Measurements from ENCODE around the gene NME4. TPM values are rescaled to one million over a fixed set of nuclear protein-coding genes. Genes with fewer than 3 reads are reported as not detected.
"Not testable (repeated sequence)": the region's sequence is repeated elsewhere in the genome, so short reads cannot be mapped to it uniquely, and the experiment has no call there.

Gene NME4
- total RNA-seq, 1 experiment from 2014 or later = 507 TPM

- DNase-seq = no peak
- Histone ChIP-seq H3K27me3 (ENCODE audit: control insufficient read depth, insufficient read depth, low read length) (no peaks in the 10 kb centered on the region), H3K4me3 (ENCODE audit: insufficient read depth, low read depth, low read length) (no peak overlapping the region), H3K36me3 (replicated peaks; ENCODE audit: control insufficient read depth, insufficient read depth, low read length) (no peaks in the 10 kb centered on the region)
Observed at GRCh38 chr16:359871-360697, 36.9 kb upstream of the NME4 start.

- Histone ChIP-seq H3K4me3 (ENCODE audit: insufficient read depth, low read depth, low read length) (no peak overlapping the region), H3K27me3 (ENCODE audit: control insufficient read depth, insufficient read depth, low read length) (no peaks in the 10 kb centered on the region), H3K36me3 (replicated peaks; ENCODE audit: control insufficient read depth, insufficient read depth, low read length) (no peaks in the 10 kb centered on the region)
- no peak for DNase-seq
Observed at GRCh38 chr16:360698-361336, 36.2 kb upstream of the NME4 start.

DNA sequence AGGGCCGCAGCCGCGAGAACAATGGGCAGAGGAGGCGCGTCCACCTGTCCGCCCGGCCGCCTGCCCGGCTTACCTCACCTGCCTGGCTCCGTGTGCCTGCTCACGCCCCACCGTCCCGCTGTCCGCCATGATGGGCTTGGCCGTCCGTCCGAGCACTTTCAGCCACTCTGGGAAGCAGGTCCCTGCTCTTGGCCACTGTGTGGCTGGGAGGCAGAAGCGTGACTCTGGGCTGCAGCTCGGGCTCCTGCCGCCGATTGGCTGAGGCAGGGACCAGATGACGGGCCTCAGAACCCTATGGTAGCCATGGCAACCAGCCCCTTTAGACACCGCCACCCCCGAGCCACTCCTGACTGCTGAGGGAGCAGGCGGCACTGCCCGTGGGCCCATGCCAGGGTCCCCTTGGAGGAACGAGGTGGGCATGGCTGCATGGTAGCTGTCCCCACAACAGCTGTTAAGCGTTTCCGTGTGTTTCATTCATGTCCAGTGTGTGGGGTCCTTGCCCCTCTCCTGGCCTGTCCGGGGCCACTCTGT lies 35.6 kb upstream of the NME4 start:
- Histone ChIP-seq H3K27me3 (ENCODE audit: control insufficient read depth, insufficient read depth, low read length) (no peaks in the 10 kb centered on the region), H3K36me3 (replicated peaks; ENCODE audit: control insufficient read depth, insufficient read depth, low read length) (no peaks in the 10 kb centered on the region), H3K4me3 (ENCODE audit: insufficient read depth, low read depth, low read length) (no peak overlapping the region)
- peak; percentile 79 for DNase-seq

DNA sequence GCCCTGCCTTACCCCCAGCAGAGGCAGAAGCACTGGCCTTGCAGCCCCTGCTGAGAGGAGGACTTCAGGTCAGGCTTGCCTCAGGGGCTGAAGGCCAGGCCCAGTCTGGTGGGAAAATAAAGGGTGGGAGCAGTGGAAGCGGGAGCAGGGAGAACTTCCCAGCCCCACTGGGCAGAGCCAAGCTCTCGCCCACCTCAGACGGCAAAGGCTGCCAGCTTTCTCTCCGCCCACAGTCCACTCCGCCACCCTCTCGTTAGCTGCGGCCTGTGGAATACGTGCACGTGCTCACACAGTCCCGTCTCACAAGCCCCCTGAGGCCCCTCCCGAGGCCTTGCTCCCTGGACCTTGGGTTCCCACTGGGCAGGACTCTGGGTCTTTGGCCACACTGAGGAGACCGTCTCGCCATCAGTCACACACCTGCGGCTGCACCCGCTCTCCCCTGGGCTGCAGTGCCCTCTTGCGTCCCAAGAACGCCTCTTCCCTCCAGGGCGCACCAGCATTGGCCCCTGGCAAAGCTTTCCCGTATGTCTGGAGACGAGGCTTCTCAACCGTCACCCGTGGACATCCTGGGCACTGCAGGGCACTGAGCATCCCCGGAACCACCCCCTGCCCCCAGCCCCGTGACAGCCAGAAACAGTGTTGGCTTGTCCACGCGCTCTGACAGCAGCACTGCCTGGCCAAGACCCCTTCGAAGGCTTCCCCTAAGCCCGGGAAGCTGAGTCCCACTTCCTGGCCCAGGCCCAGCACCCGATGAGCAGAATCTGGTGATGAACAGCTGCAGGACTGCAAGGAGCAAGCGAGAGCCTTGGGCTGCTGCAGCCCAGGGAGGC lies 34.9 kb upstream of the NME4 start:
- Histone ChIP-seq H3K27me3 (ENCODE audit: control insufficient read depth, insufficient read depth, low read length) (no peaks in the 10 kb centered on the region), H3K36me3 (replicated peaks; ENCODE audit: control insufficient read depth, insufficient read depth, low read length) (peaks cover 1% of the 10 kb centered on the region; the same call in 1 of the 2 replicates), H3K4me3 (ENCODE audit: insufficient read depth, low read depth, low read length) (no peak overlapping the region)
- peak; percentile 97 for DNase-seq

GRCh38 chr16:362702-362999 lies 34.3 kb upstream of the NME4 start:
- not testable (repeated sequence) for DNase-seq; H3K4me3 ChIP-seq (ENCODE audit: insufficient read depth, low read depth, low read length); H3K36me3 ChIP-seq (replicated peaks; ENCODE audit: control insufficient read depth, insufficient read depth, low read length)

DNA sequence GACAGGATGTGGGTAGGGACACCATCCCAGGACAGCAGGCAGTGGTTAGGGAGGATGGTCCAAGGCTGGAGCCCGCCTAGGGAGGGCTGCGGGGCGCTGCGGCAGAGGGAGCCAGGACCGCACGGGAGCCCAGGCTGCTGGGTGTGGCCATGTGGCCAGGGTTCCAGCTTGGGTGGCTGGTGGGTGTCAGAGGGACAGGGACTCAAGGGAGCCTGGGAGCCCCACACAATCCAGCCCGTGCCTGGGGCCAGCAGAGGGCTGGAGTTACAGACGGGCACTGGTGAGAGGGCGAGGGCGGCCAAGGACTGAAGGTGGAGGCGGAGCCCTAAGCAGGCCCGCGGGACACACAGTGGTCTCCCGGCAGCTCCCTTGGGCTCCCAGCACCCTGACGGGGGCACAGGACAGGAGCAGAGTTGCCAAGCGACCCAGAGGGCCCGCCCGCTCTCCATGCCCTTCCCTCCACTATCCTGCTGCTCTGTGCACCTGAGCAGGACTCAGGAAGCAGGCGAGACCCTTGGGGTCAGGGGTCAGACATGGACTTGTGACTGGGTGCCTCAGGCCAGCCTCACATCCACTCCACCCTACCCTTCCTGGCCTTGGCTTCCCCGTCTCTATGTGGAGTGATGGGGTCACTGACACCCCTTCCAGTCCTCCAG lies 33.8 kb upstream of the NME4 start:
- peaks cover 10% of the 10 kb centered on the region for H3K36me3 ChIP-seq (replicated peaks; ENCODE audit: control insufficient read depth, insufficient read depth, low read length)
- H3K27me3 ChIP-seq (ENCODE audit: control insufficient read depth, insufficient read depth, low read length) = no peaks in the 10 kb centered on the region
- peak; percentile 76 for DNase-seq
- H3K4me3 ChIP-seq (ENCODE audit: insufficient read depth, low read depth, low read length) = no peak overlapping the region

More at GRCh38 chr16:362702-362999, 34.3 kb upstream of the NME4 start:
- not testable (repeated sequence) for H3K27me3 ChIP-seq (ENCODE audit: control insufficient read depth, insufficient read depth, low read length)

- peaks cover 15% of the 10 kb centered on the region for H3K36me3 ChIP-seq (replicated peaks; ENCODE audit: control insufficient read depth, insufficient read depth, low read length)
- no peak overlapping the region for H3K4me3 ChIP-seq (ENCODE audit: insufficient read depth, low read depth, low read length)
- DNase-seq = no peak
- no peaks in the 10 kb centered on the region for H3K27me3 ChIP-seq (ENCODE audit: control insufficient read depth, insufficient read depth, low read length)
Observed at GRCh38 chr16:363766-364490, 33.1 kb upstream of the NME4 start.

DNA sequence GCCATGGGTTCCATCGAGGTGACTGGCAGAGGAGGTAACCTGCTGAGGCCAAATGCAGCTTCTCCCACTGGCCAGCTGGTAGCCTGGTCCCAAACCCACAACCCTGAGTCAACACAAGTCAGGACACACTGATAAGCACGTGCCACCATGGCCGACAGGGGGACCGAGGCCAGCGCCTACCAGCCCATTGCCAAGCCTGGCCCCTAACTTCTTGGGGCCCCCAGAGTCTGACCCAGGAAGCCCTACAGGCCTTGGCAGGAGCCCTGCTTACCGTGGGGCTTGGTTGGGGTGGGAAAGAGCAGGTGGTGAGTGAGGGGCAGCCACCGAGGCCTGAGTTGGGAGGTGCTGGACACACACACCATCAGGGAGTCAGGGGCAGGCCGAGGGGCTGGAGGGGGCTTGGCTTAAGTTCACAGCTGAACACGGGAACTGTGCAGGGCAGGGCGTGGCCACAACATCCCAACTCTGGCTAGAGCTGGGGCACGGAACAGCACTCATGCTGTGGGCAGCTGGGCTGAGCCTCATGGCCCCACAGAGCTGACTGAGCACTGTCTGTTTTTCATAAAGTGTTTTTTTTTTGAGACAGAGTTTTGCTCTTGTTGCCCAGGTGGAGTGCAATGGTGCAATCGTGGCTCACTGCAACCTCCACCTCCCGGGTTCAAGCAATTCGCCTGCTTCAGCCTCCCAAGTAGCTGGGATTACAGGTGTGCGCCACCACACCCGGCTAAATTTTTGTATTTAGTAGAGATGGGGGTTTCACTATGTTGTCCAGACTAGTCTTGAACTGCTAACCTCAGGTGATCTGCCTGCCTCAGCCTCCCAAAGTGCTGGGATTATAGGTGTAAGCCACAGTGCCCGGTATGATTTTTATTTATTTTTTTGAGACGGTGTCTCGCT lies 32.2 kb upstream of the NME4 start:
- Histone ChIP-seq H3K4me3 (ENCODE audit: insufficient read depth, low read depth, low read length) (no peak overlapping the region), H3K36me3 (replicated peaks; ENCODE audit: control insufficient read depth, insufficient read depth, low read length) (peaks cover 18% of the 10 kb centered on the region), H3K27me3 (ENCODE audit: control insufficient read depth, insufficient read depth, low read length) (no peaks in the 10 kb centered on the region)
- no peak for DNase-seq

DNA sequence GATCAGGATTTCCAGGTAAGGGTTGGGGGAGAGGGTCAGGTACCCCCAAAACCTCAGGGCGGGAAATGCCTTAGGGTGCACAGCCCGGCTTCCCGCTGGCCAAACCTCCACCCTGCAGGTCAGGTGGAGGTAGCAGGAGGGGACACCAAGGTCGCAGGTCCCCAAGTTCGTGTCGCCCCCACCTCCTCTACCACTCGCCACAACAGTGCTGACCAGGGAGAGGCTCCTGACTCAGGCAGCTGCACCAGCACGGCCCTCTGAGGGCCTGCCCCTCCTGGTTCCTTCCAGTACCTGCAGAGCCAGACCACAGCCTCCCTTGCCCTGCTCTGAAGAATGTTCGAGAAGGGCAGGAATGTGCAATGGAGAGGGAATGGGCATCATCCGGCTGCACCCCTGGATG lies 30.5 kb upstream of the NME4 start:
- H3K27me3 ChIP-seq (ENCODE audit: control insufficient read depth, insufficient read depth, low read length) = no peaks in the 10 kb centered on the region
- H3K36me3 ChIP-seq (replicated peaks; ENCODE audit: control insufficient read depth, insufficient read depth, low read length) = peaks cover 18% of the 10 kb centered on the region
- no peak overlapping the region for H3K4me3 ChIP-seq (ENCODE audit: insufficient read depth, low read depth, low read length)
- no peak for DNase-seq

GRCh38 chr16:367333-367903 lies 29.6 kb upstream of the NME4 start:
- Histone ChIP-seq H3K27me3 (ENCODE audit: control insufficient read depth, insufficient read depth, low read length) (no peaks in the 10 kb centered on the region), H3K4me3 (ENCODE audit: insufficient read depth, low read depth, low read length) (no peak overlapping the region)
- DNase-seq = no peak

GRCh38 chr16:368388-369158 lies 28.4 kb upstream of the NME4 start:
- no peaks in the 10 kb centered on the region for H3K27me3 ChIP-seq (ENCODE audit: control insufficient read depth, insufficient read depth, low read length)
- no peak overlapping the region for H3K4me3 ChIP-seq (ENCODE audit: insufficient read depth, low read depth, low read length)
- DNase-seq = no peak
- H3K36me3 ChIP-seq (replicated peaks; ENCODE audit: control insufficient read depth, insufficient read depth, low read length) = peaks cover 23% of the 10 kb centered on the region

More at GRCh38 chr16:367333-367903, 29.6 kb upstream of the NME4 start:
- H3K36me3 ChIP-seq (replicated peaks; ENCODE audit: control insufficient read depth, insufficient read depth, low read length) = peaks cover 19% of the 10 kb centered on the region

- Histone ChIP-seq H3K27me3 (ENCODE audit: control insufficient read depth, insufficient read depth, low read length) (no peaks in the 10 kb centered on the region), H3K36me3 (replicated peaks; ENCODE audit: control insufficient read depth, insufficient read depth, low read length) (peaks cover 23% of the 10 kb centered on the region), H3K4me3 (ENCODE audit: insufficient read depth, low read depth, low read length) (peak overlapping the region; percentile 50)
- no peak for DNase-seq
Observed at GRCh38 chr16:369275-369865, 27.6 kb upstream of the NME4 start.
